Neuron (in vitro differentiated cells): ENCODE data around the gene CAMTA2.
"Not testable (repeated sequence)": the region's sequence is repeated elsewhere in the genome, so short reads cannot be mapped to it uniquely, and the experiment has no call there.

Experiments used
- H2AFZ ChIP-seq: one replicate; pipeline ENCODE4 v1.6.1; 2013; ENCODE audit warnings: low read depth, mild to moderate bottlenecking, inconsistent platforms, low read length, moderate library complexity
- H3K27me3 ChIP-seq: one replicate; pipeline ENCODE4 v1.6.1; 2013; ENCODE audit warnings: low read length; ENCODE audit not compliant: insufficient read depth
- H3K36me3 ChIP-seq: one replicate; pipeline ENCODE4 v1.6.1; 2013; ENCODE audit warnings: low read length; ENCODE audit not compliant: insufficient read depth
- H3K4me1 ChIP-seq: one replicate; pipeline ENCODE4 v1.6.1; 2013; ENCODE audit warnings: low read length; ENCODE audit not compliant: insufficient read depth
- H3K4me3 ChIP-seq: 2 replicates; pipeline ENCODE4 v1.5.1; 2013; ENCODE audit warnings: mild to moderate bottlenecking, low read length, moderate library complexity
- H3K9me3 ChIP-seq: one replicate; pipeline ENCODE4 v1.6.1; 2013; ENCODE audit warnings: low read length

CAMTA2 gene, protein sequence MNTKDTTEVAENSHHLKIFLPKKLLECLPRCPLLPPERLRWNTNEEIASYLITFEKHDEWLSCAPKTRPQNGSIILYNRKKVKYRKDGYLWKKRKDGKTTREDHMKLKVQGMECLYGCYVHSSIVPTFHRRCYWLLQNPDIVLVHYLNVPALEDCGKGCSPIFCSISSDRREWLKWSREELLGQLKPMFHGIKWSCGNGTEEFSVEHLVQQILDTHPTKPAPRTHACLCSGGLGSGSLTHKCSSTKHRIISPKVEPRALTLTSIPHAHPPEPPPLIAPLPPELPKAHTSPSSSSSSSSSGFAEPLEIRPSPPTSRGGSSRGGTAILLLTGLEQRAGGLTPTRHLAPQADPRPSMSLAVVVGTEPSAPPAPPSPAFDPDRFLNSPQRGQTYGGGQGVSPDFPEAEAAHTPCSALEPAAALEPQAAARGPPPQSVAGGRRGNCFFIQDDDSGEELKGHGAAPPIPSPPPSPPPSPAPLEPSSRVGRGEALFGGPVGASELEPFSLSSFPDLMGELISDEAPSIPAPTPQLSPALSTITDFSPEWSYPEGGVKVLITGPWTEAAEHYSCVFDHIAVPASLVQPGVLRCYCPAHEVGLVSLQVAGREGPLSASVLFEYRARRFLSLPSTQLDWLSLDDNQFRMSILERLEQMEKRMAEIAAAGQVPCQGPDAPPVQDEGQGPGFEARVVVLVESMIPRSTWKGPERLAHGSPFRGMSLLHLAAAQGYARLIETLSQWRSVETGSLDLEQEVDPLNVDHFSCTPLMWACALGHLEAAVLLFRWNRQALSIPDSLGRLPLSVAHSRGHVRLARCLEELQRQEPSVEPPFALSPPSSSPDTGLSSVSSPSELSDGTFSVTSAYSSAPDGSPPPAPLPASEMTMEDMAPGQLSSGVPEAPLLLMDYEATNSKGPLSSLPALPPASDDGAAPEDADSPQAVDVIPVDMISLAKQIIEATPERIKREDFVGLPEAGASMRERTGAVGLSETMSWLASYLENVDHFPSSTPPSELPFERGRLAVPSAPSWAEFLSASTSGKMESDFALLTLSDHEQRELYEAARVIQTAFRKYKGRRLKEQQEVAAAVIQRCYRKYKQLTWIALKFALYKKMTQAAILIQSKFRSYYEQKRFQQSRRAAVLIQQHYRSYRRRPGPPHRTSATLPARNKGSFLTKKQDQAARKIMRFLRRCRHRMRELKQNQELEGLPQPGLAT

GRCh38 chr17:4986951-4987766, at the start of gene CAMTA2:
Gene CAMTA2 (minus strand): TSS chr17:4987675. CDS start chr17:4986222, 1,453 bp downstream.
- Histone ChIP-seq H3K27me3 (peaks cover 21% of the 10 kb centered on the region), H3K9me3 (no peaks in the 10 kb centered on the region), H3K4me1 (no peaks in the 10 kb centered on the region), H3K36me3 (no peaks in the 10 kb centered on the region), H2AFZ (peak within 1 kb of the TSS; percentile 53), H3K4me3 (peak within 1 kb of the TSS; percentile 45)

- Histone ChIP-seq H3K4me3 (no peak within 1 kb of the TSS), H3K9me3 (no peaks in the 10 kb centered on the region), H2AFZ (no peak within 1 kb of the TSS), H3K36me3 (no peaks in the 10 kb centered on the region), H3K4me1 (no peaks in the 10 kb centered on the region), H3K27me3 (peaks cover 7% of the 10 kb centered on the region)
Observed at GRCh38 chr17:5035315-5035714, 47.8 kb upstream of the CAMTA2 start, which contains the start of gene SLC52A1. Gene SLC52A1 (minus strand): TSS chr17:5035426. CDS start chr17:5034606, 820 bp downstream.

- Histone ChIP-seq H3K9me3 (no peaks in the 10 kb centered on the region), H2AFZ (no peak overlapping the region), H3K36me3 (no peaks in the 10 kb centered on the region), H3K27me3 (peaks cover 7% of the 10 kb centered on the region), H3K4me3 (no peak overlapping the region), H3K4me1 (no peaks in the 10 kb centered on the region)
Observed at GRCh38 chr17:5034651-5035050, 47.2 kb upstream of the CAMTA2 start.

GRCh38 chr17:5034063-5034462, 46.6 kb upstream of the CAMTA2 start:
- no peak overlapping the region for H2AFZ ChIP-seq
- H3K4me1 ChIP-seq = no peaks in the 10 kb centered on the region
- no peak overlapping the region for H3K4me3 ChIP-seq
- H3K36me3 ChIP-seq = no peaks in the 10 kb centered on the region
- no peaks in the 10 kb centered on the region for H3K9me3 ChIP-seq
- H3K27me3 ChIP-seq = peaks cover 7% of the 10 kb centered on the region

DNA sequence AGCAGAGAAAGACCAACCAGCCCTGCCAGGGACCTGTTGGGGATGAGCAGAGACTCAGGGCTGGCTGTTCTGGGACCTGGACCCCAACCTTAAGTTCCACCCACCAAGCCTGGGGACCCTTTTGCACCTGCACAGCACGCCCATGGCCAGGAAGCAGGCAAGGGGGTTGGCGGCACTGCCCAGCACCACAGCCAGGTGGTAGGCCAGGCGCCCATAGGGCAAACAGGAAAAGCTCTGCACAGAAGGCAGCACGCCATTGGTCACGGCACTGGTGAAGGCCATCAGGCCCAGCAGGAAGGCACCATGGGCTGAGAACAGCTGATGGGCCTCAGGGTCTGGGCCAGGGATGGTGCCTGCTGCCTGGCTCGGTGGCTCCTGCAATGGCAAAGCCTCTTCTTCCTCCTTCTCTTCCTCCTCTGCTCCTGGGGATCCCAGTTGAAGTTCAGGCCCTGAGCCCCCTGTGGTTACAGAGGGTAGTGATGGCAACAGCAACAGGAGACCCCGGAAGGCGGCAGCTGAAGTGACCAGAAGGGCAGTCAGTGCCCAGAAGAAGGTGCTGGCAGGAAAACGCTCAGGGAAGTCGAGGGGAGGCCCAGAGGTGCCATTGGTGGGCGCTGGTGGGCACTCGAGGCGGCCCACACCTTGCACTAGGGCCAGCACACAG, 46.0 kb upstream of the CAMTA2 start:
- Histone ChIP-seq H3K36me3 (no peaks in the 10 kb centered on the region), H2AFZ (no peak overlapping the region), H3K4me1 (no peaks in the 10 kb centered on the region), H3K9me3 (no peaks in the 10 kb centered on the region), H3K4me3 (no peak overlapping the region), H3K27me3 (peaks cover 7% of the 10 kb centered on the region)

GRCh38 chr17:5032865-5033264, 45.4 kb upstream of the CAMTA2 start:
- no peaks in the 10 kb centered on the region for H3K36me3 ChIP-seq
- H3K4me3 ChIP-seq = no peak overlapping the region

DNA sequence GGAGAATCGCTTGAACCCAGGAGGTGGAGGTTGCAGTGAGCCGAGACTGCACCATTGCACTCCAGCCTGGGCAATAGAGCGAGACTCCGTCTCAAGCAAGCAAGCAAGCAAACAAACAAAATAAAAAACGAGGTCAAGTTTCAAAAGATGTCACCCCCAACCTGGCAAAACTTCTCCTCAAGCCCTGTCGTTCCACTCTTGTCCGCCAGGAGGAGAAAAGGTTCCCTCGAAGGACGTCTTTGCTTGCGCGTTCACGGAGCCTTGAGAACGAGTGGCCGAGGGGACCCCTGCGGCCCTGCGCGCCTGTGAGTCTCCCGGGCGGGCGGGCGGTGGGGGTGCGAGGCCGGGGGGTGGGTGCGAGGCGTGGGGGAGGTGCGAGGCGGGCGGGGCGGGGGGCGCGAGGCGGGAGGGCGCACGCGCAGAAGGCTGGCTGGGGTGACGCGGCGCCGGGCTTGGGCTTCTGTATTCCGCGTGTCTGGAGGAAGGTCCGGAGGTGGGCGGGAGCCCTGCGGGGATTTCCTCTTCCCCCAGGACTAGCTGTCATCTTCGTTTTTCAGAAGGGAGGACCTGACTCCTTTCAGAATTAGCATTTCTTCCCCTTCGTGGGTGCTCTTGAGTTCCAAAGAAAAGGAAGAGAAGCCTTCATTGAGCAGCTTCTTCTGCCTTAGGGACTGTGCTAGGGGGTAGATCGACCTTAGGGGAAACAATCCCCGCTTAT, 44.0 kb upstream of the CAMTA2 start:
- H3K27me3 ChIP-seq = peaks cover 7% of the 10 kb centered on the region
- H2AFZ ChIP-seq = peak overlapping the region; percentile 55
- peak overlapping the region; percentile 41 for H3K4me3 ChIP-seq
- no peaks in the 10 kb centered on the region for H3K4me1 ChIP-seq
- H3K36me3 ChIP-seq = no peaks in the 10 kb centered on the region
- no peaks in the 10 kb centered on the region for H3K9me3 ChIP-seq

More at GRCh38 chr17:5032865-5033264, 45.4 kb upstream of the CAMTA2 start:
- Histone ChIP-seq H3K4me1 (no peaks in the 10 kb centered on the region), H3K9me3 (no peaks in the 10 kb centered on the region), H2AFZ (no peak overlapping the region), H3K27me3 (peaks cover 7% of the 10 kb centered on the region)

- not testable (repeated sequence) for H3K4me3 ChIP-seq, H3K36me3 ChIP-seq, H3K27me3 ChIP-seq, H2AFZ ChIP-seq, H3K4me1 ChIP-seq, H3K9me3 ChIP-seq
Observed at GRCh38 chr17:5030168-5030567, 42.7 kb upstream of the CAMTA2 start.

DNA sequence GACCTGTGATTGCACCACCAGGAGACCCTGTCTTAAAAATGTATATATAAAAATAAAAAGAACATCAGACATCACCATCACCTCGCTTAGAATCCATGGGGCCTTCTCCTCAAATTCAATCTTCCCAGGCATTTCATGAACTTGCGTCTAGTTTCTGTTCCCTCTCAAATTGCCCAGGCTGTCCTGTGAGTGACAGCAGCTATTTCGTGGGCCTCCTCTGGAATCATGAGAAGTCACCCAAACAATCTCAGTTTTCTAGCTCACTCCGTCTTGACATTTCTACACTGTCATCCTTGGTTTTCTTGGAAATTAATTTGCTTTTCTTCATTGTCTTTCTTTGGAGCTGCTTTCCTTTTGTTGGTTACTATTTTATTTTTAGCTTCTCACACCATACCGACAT, 40.4 kb upstream of the CAMTA2 start:
- Histone ChIP-seq H3K36me3 (peaks cover 8% of the 10 kb centered on the region), H2AFZ (no peak overlapping the region), H3K9me3 (no peaks in the 10 kb centered on the region), H3K4me3 (no peak overlapping the region), H3K27me3 (no peaks in the 10 kb centered on the region), H3K4me1 (no peaks in the 10 kb centered on the region)

DNA sequence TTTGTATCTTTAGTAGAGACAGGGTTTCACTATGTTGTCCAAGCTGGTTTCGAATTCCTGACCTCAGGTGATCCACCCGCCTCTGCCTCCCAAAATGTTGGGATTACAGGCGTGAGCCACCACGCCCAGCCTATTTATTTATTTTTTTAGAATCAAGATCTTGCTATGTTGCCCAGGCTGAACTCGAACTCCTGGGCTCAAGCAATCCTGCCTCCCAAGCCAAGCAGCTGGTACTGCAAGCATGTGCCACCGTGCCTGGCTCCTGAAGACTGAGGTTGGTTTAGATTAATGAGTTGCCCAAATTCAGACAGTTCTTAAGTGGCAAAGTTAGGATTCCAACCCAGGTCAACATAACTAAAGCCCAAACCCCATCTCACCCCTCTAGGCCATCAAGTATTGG, 39.8 kb upstream of the CAMTA2 start:
- peaks cover 14% of the 10 kb centered on the region for H3K36me3 ChIP-seq

DNA sequence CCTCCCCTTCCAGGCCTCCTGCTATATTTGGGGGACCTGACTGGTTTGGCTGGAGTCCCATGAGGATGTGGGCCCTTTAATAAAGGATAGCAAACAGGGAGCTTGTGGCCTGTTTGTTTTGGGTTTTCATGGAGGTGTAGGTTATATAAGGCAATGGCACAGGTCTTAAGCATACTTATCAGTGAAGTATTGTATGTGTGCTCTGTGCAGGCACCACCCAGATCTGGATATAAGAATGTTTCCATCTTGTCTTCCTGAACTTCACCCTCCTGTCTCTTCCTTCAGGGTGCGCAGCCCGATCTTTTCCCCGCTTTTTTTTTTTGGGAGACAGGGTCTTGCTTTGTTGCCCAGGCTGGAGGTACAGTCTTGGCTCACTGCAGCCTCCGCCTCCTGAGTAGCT, 37.1 kb upstream of the CAMTA2 start:
- Histone ChIP-seq H3K27me3 (no peaks in the 10 kb centered on the region), H3K4me3 (no peak overlapping the region), H3K4me1 (no peaks in the 10 kb centered on the region), H3K36me3 (peaks cover 38% of the 10 kb centered on the region), H2AFZ (no peak overlapping the region), H3K9me3 (no peaks in the 10 kb centered on the region)

More for the DNA sequence above, 39.8 kb upstream of the CAMTA2 start:
- Histone ChIP-seq H3K4me3 (no peak overlapping the region), H3K9me3 (no peaks in the 10 kb centered on the region), H2AFZ (no peak overlapping the region), H3K27me3 (no peaks in the 10 kb centered on the region), H3K4me1 (no peaks in the 10 kb centered on the region)
